GM19035 (cell line): ENCODE results near the gene FMN2.

Source experiments
- ATAC-seq: cut with Tn5 transposase; IDR thresholded peaks from one replicate; pipeline ENCODE4 v1.9.1; 2021; ENCODE audit not compliant: unreplicated experiment

Gene FMN2

DNA sequence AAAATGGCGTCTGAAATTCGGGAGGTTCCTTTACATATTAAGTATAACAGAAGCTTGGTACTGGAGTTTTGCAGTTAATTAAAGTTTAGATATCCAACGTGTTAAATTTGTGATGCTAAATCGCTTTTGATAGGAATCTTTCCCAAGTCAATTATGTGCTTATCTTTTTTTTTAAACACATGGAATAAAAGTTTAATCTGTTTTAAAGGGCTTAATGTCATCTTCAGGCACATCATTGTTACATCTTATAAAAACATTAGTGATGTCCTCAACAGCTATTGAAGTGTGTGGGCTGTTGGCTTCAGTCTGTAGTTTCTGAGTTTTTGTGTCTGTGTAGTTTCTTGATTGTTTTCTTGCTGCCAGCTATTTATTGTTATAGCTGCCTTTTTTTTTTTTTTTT is 5.3 kb downstream of the FMN2 start:
- no peak for ATAC-seq

DNA sequence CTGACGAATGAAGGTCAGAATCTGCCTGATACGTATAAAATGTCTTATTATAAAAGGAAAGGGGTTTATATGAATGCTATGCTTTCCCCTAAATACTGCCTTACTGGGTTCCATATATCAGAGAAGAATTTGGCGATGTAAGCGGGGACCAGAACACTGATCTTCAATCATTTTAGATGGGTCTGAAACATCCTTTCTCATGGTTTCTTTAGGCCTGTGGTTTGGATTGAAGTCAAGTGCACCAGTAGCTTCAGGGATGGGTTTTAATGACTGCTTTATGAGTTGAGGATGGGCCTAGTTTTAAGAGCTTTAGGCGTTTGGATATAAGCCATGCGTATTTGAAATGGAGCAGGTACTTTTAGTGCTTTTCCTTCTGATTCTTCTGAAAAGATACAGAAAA is 6.9 kb downstream of the FMN2 start:
- ATAC-seq = no peak

- ATAC-seq = no peak
Observed at GRCh38 chr1:240099329-240099728, 7.6 kb downstream of the FMN2 start.

DNA sequence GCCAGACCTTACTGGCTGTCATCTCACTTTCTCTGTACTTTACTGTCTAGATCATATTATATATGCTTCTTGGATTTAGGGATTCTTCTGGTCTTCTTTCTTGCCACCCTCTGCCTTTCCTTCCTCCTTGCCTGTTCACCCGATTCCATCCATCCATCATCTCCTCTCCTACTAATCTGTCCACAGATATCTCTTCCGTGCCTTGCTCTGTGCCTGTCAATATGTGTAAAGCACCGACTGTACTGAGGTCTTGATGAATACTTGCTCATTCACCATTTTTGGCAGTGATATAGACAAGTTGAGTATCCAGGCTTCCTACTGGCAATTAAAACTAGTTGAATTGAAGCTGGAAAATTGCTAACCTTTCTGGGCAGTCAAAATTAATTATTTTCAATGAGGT is 8.1 kb downstream of the FMN2 start:
- ATAC-seq = no peak

DNA sequence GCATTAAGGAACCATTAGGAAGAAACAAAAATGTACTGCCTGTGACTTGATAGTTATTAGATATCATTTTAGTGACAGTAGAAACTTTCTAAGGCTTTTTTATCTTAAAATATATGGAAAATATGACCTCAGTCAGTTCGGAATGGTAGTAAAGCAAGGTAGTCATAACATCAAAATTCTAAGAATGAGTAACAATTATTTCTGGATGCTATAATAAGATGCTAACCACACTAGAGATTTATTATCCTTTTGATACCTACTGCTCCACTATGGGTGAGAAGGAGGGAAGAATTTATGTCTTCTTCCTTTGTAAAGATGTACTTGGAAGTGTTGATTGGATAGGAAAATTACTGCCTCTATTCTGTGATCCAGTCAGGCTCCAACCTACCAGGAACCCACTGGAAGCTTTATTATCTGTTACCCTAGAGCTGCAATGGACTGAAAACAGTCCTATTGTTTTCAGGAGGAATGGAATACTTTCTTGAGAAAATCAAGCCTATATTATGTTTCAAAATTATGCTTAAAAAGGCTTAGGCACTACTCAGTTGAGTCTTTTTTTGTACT is 8.8 kb downstream of the FMN2 start:
- ATAC-seq = no peak

- ATAC-seq = no peak
Observed at GRCh38 chr1:240101306-240101705, 9.6 kb downstream of the FMN2 start.

DNA sequence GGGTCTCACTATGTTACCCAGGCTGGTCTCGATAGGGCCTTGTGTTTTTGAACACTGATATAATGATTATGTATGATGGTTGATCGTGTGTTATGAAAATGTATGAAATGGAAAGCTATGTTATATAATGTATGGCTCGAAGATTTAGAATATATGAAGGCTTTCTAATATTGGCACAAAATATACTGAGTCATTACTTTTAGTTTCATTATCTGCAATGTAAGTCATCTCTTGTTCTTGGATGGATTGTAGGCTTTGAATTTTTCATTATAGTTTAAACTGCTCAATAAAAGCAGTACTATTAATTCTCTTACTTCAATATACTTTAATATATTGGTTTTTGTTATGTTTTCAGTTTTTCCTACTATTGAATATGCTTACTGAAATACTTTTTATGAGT is 10.1 kb downstream of the FMN2 start:
- no peak for ATAC-seq

GRCh38 chr1:240104672-240105071 is 13.0 kb downstream of the FMN2 start:
- no peak for ATAC-seq

DNA sequence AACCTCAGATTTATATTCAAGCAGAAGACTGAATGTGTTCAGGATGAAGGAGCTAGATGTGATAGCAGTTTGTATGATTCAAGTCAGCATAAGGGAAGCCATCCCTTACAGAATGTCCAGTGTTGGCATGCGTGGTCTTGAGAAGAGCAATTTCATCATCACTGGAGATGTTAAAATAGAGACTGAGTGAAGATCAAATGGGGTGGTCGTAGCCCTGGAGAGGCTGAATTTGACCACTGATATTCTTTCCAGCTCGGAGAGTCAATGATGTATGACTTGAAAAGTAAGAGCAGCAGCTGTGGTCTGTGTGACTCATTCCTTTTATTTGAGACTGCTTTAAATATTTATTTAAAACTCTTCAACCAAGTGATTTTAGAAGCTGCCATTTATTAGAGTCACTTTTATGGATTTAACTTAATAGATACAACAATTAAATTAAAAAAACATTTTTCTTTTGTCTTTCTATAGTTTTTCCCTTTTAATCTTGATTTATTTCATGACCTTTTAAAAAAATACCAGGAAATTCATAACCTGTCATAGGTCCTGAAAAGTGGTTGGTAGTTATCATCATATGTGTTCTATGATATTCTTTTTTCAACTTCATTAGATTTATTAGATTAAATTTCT is 15.5 kb downstream of the FMN2 start:
- ATAC-seq = no peak

- ATAC-seq = no peak
Observed at GRCh38 chr1:240109130-240109529, 17.4 kb downstream of the FMN2 start.

DNA sequence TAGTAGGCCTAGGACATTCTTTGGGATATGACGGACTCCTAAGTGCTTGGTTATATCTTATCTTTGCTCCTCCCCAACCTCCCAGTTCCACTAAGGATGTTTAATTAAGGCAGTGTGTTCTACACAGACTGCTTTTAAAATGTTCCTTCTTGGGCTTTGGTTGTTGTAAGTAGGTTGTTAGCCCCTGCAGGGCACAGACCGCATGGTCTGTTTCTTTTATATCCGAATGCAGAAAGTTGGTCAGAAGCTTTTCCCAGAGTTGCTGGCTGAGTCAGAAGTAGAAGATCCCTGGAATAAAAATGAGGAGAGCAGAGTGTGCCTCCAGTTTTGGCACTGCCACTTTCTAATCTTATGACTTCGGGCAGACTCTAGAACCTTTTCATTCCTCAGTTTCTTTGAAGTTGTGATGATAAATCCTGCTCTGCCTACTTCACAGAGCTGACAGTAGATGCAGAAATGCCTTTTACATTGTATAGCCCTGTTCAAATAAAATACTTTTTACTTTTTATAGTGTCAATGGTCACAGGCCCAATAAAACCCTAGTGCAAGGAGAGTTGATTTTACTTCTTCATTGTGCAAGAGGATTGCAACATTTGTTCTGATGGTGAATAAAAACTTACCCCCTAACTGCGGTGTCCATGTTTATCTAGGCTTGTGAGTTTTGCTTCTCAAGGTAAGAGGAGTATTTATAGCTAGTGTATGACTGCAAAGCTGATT is 18.4 kb downstream of the FMN2 start:
- ATAC-seq = no peak

DNA sequence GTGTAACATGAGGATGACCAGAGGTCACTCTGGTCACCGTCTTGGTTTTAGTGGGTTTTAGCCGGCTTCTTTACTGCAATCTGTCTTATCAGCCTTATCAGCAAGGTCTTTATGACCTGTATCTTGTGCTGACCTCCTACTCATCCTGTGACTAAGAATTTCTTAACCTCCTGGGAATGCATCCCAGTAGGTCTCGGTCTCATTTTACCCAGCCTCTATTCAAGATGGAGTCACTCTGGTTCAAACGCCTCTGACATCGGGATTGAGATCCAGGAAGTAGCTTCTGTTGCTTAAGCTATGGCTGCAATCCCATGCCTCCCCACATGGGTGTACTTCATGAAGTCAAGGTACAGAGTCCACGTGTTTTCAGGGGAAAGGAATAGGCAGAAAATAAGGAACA is 19.9 kb downstream of the FMN2 start:
- ATAC-seq = no peak

GRCh38 chr1:240114222-240114621 is 22.5 kb downstream of the FMN2 start:
- no peak for ATAC-seq

- ATAC-seq = no peak
Observed at GRCh38 chr1:240115831-240116230, 24.1 kb downstream of the FMN2 start.

GRCh38 chr1:240116831-240117769 is 25.4 kb downstream of the FMN2 start:
- no peak for ATAC-seq

GRCh38 chr1:240117930-240118329 is 26.2 kb downstream of the FMN2 start:
- ATAC-seq = no peak

DNA sequence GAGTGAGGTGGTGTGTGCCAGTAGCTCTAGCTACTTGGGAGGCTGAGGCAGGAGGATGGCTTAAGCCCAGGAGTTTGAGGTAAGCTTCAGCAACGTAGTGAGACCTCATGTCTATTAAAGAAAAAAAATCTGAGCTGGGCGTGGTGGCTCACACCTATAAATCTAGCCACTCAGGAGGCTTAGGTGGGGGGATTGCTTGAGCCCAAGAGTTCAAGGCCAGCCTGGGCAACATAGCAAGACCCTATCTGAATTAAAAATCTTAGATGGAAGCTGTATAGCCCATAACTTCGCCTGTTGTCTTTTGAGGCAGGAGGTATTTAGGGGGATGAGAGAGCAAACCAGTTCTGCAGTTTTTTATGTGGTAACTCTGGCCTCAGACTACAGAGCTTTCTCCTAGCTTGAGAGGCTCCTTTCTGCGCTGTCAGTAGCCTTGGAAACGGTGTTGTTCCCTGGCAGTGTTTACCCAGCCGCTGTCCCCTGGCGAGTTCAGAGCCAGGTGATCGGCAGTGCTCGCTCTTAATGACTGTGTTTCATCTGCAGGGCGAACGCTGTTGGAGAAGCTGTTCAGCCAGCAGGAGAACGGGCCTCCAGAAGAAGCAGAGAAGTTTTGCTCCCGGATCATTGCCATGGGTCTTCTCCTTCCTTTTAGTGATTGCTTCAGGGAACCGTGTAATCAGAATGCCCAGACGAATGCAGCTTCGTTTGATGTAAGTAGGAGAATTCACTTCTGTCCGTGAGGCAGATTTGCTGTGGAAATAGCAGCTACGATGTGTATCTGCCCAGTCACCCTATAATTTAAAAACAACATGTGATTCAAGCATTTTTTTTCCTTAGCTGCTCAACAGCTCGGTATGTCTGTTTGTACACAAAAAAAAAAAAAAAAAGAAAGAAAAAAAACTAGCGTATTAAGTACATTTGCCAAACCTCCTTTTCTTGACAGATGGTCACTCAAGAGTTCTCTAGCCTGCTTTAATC is 31.2 kb downstream of the FMN2 start:
- ATAC-seq = no peak

- no peak for ATAC-seq
Observed at GRCh38 chr1:240126821-240127220, 35.1 kb downstream of the FMN2 start.

- no peak for ATAC-seq
Observed at GRCh38 chr1:240128366-240128765, 36.7 kb downstream of the FMN2 start.

GRCh38 chr1:240134113-240134512 is 42.4 kb downstream of the FMN2 start:
- ATAC-seq = no peak
